ENCODE data around the gene FKBP15. TPM values are rescaled to one million over a fixed set of nuclear protein-coding genes. Genes with fewer than 3 reads are reported as not detected.

The FKBP15 gene
- total RNA-seq, 1 experiment from 2014 or later, result 14.9 TPM

Other genes with a start within 250 kb of the FKBP15 start
- gene ZNF883, start 209.1 kb downstream of the FKBP15 start, total RNA-seq (2021), result 22.0 to 25.4 TPM (median 22.6 TPM) in 3 replicates
- 4.6 to 5.6 TPM (median 5.2 TPM) in 3 replicates for gene ZFP37, start 164.6 kb downstream of the FKBP15 start, total RNA-seq (2021)
- 1.7 to 2.0 TPM (median 1.8 TPM) in 3 replicates for gene SLC31A2, start 70.3 kb downstream of the FKBP15 start, total RNA-seq (2021)
- gene SLC31A1, start 267 bp upstream of the FKBP15 start, total RNA-seq (2021), result 41.6 to 43.9 TPM (median 43.6 TPM) in 3 replicates
- gene CDC26, start 54.3 kb upstream of the FKBP15 start, total RNA-seq (2021), result 36.9 to 39.8 TPM (median 37.0 TPM) in 3 replicates
- 29.0 to 32.4 TPM (median 30.4 TPM) in 3 replicates for gene PRPF4, start 54.4 kb upstream of the FKBP15 start, total RNA-seq (2021)
- gene RNF183, start 82.1 kb upstream of the FKBP15 start, total RNA-seq (2021), result 0.17 to 0.25 TPM (median 0.25 TPM) in 3 replicates
- 0.37 to 0.71 TPM (median 0.46 TPM) in 3 replicates for gene WDR31, start 119.0 kb upstream of the FKBP15 start, total RNA-seq (2021)
- gene BSPRY, start 128.3 kb upstream of the FKBP15 start, total RNA-seq (2021), result 6.4 to 8.0 TPM (median 7.2 TPM) in 3 replicates
- 15.7 to 17.2 TPM (median 16.6 TPM) in 3 replicates for gene HDHD3, start 155.7 kb upstream of the FKBP15 start, total RNA-seq (2021)
- 14.7 to 15.9 TPM (median 15.5 TPM) in 3 replicates for gene ALAD, start 180.0 kb upstream of the FKBP15 start, total RNA-seq (2021)
- 39.7 to 43.6 TPM (median 42.4 TPM) in 3 replicates for gene POLE3, start 189.4 kb upstream of the FKBP15 start, total RNA-seq (2021)
- 0.28 to 0.46 TPM (median 0.30 TPM) in 3 replicates for gene C9orf43, start 189.5 kb upstream of the FKBP15 start, total RNA-seq (2021)
- 15.0 to 17.2 TPM (median 16.6 TPM) in 3 replicates for gene RGS3, start 242.4 kb upstream of the FKBP15 start, total RNA-seq (2021)